ENCODE measurements around the gene TPK1. TPM values are rescaled to one million over a fixed set of nuclear protein-coding genes. Genes with fewer than 3 reads are reported as not detected.

Gene TPK1
- total and polyA plus RNA-seq, 3 donors from 2014 or later = 10.9 to 17.2 (median 12.6) TPM

GRCh38 chr7:144791488-144791887, 44.4 kb downstream of the TPK1 start:
- TF ChIP-seq CTCF (IDR thresholded peaks at IDR 0.05) (no peak), POLR2A (IDR thresholded peaks at IDR 0.05) (no peak)
- intact Hi-C loops (cut with DNase I; ENCODE audit: low total_unique reads) = no loop called here
- H3K9me3 ChIP-seq = no peaks in the 10 kb centered on the region
- no peaks in the 10 kb centered on the region for H3K27me3 ChIP-seq
- DNase-seq = no peak
- H3K4me1 ChIP-seq = no peaks in the 10 kb centered on the region
- no peak overlapping the region for H3K4me3 ChIP-seq
- no peak overlapping the region for H3K27ac ChIP-seq
- H3K36me3 ChIP-seq (ENCODE audit: low read depth, missing control alignments) = no peaks in the 10 kb centered on the region
- WGBS, 2 donors = 65 to 71% methylated on average over 2 of the region's 2 CpGs

DNA sequence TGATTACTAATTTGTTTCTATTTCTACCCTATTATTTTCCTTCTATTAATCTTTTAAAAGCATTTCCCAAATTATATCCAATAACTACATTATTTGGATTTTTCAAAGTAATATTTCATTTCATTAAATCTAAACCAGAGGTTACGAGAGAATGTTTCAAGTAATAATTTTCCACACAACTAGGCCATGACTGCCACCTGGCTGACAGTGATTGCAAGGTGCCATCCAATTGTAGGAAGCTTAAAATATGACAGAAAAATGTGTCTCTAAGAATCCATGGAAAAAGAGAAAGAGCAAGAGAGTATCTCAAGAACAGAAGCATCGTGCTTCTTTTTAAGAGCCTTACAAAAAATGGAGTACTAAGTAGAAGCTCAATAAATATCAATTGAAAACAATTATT, 48.7 kb downstream of the TPK1 start:
- WGBS, 2 donors = 95% methylated on average over 2 of the region's 2 CpGs
- no peaks in the 10 kb centered on the region for H3K27me3 ChIP-seq
- no peak overlapping the region for H3K27ac ChIP-seq
- H3K9me3 ChIP-seq = no peaks in the 10 kb centered on the region
- H3K4me1 ChIP-seq = no peaks in the 10 kb centered on the region
- intact Hi-C loops (cut with DNase I; ENCODE audit: low total_unique reads) = no loop called here
- TF ChIP-seq CTCF (IDR thresholded peaks at IDR 0.05) (no peak), POLR2A (IDR thresholded peaks at IDR 0.05) (no peak)
- H3K4me3 ChIP-seq = no peak overlapping the region
- H3K36me3 ChIP-seq (ENCODE audit: low read depth, missing control alignments) = no peaks in the 10 kb centered on the region
- DNase-seq = no peak

- H3K27ac ChIP-seq = no peak overlapping the region
- H3K27me3 ChIP-seq = no peaks in the 10 kb centered on the region
- H3K9me3 ChIP-seq = no peaks in the 10 kb centered on the region
- TF ChIP-seq POLR2A (IDR thresholded peaks at IDR 0.05) = no peak
- no peak for TF ChIP-seq CTCF (IDR thresholded peaks at IDR 0.05)
- 83 to 91% methylated on average over 2 of the region's 2 CpGs for WGBS, 2 donors
- intact Hi-C loops (cut with DNase I; ENCODE audit: low total_unique reads) = no loop called here
- no peaks in the 10 kb centered on the region for H3K36me3 ChIP-seq (ENCODE audit: low read depth, missing control alignments)
- DNase-seq = no peak
- H3K4me1 ChIP-seq = no peaks in the 10 kb centered on the region
- H3K4me3 ChIP-seq = no peak overlapping the region
Observed at GRCh38 chr7:144786522-144786921, 49.3 kb downstream of the TPK1 start.

- H3K27me3 ChIP-seq = no peaks in the 10 kb centered on the region
- TF ChIP-seq POLR2A (IDR thresholded peaks at IDR 0.05) (no peak), CTCF (IDR thresholded peaks at IDR 0.05) (no peak)
- no peak overlapping the region for H3K27ac ChIP-seq
- no peak for DNase-seq
- H3K36me3 ChIP-seq (ENCODE audit: low read depth, missing control alignments) = no peaks in the 10 kb centered on the region
- 68 to 80% methylated on average over 1 of the region's 1 CpG for WGBS, 2 donors
- no peaks in the 10 kb centered on the region for H3K9me3 ChIP-seq
- H3K4me1 ChIP-seq = no peaks in the 10 kb centered on the region
- H3K4me3 ChIP-seq = no peak overlapping the region
- intact Hi-C loops (cut with DNase I; ENCODE audit: low total_unique reads) = no loop called here
Observed at GRCh38 chr7:144786079-144786478, 49.8 kb downstream of the TPK1 start.

DNA sequence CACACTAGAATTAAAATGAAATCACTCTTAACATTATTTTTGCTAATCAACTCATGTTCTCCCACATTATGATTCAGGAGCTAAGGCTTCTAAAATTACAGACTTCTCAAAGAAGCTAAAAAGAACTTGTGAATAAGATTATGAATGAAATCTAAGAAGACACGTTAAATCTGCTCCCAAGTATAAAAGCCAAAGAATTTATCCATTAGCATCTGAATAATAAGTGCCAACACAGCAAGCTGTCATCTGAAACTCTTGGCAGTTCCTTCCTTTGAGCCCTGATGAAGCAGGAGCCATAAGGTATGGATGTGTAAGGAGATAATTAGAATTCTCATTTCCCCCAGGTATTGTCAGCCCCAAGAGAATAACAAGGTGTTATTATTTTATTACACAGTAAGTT, 50.3 kb downstream of the TPK1 start:
- Histone ChIP-seq H3K4me1 (no peaks in the 10 kb centered on the region), H3K9me3 (no peaks in the 10 kb centered on the region), H3K4me3 (no peak overlapping the region), H3K27ac (no peak overlapping the region), H3K27me3 (no peaks in the 10 kb centered on the region), H3K36me3 (ENCODE audit: low read depth, missing control alignments) (no peaks in the 10 kb centered on the region)
- DNase-seq = no peak
- TF ChIP-seq CTCF (IDR thresholded peaks at IDR 0.05) (no peak), POLR2A (IDR thresholded peaks at IDR 0.05) (no peak)
- 74 to 79% methylated on average over 1 of the region's 1 CpG for WGBS, 2 donors
- intact Hi-C loops (cut with DNase I; ENCODE audit: low total_unique reads) = no loop called here
